Epidermal melanocyte (primary cell): Measurements from ENCODE around the gene SLC4A11.
"Not testable (repeated sequence)": the region's sequence is repeated elsewhere in the genome, so short reads cannot be mapped to it uniquely, and the experiment has no call there.

Experiments
- DNase-seq: peaks from one replicate; pipeline ENCODE4 v3.0.0; 2011; ENCODE audit warnings: low spot score; ENCODE audit not compliant: insufficient read length

The SLC4A11 gene

DNA sequence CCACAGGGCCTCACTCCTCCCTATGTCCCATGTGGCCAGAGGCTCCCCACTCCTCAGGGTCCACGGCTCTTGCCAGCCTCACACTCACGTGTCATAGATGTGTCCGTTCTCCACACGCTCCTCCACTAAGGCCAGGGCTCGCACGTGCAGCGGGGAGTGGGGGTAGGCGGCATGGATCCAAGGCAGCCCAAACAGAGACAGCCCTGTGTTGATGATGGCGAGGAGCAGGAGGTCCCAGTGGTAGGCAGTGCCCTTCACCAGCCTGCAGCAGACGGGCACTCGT is 10.3 kb downstream of the SLC4A11 start:
- no peak for DNase-seq

DNA sequence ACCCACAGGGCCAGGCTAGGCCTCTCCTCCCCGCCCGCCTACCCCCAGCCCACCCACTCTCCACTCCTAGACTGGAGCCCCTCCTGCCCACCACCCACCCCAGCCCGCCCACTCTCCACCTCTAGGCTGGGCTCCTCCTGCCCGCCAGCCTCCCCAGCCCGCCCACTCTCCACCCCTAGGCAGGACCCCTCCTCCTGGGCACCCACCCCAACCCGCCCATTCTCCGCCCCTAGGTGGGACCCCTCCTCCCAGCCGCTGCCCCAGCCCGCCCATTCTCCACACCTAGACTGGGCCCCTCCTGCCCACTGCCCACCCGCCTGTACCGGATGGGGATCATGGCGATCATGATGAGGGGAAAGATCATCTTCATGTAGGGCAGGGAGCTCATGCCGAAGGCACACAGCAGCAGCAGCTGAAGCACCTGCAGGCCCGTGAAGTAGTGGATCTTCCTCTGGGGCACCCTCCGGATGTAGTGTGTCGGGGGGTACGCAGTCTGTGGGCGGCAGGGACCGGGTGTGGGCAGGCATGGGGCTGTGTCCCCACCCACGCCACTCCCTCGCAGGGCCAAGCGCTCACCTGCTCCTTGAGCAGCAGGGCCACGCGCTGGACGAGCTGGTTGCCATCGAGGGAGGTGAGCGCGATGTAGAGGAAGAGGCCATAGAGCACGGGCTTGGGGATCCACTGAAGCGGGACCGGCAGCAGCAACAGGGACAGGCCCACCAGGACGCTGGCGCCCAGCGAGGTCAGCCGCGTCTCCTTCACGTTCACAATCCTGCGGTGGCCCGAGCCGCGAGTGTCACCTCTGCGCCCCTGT is 10.8 kb downstream of the SLC4A11 start:
- no peak for DNase-seq

DNA sequence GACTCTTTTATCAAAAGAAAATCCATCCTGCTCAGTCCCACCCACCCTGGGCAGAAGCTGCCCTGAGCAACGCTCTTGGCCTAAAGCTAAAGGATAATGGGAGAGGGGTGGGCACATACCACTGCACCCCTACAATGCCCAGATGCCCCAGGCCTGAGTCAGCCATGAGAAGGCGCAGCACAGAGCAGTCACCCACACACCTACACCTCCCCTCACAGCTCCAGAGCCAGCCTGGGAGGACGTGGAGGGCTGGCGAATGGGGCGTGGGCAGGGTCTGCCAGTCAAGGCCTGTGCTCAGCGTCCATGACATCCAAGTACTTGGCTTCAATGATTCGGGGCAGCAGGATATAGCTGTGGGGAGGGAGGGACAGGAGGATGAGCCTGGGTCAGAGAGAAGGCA is 11.5 kb downstream of the SLC4A11 start:
- no peak for DNase-seq

DNA sequence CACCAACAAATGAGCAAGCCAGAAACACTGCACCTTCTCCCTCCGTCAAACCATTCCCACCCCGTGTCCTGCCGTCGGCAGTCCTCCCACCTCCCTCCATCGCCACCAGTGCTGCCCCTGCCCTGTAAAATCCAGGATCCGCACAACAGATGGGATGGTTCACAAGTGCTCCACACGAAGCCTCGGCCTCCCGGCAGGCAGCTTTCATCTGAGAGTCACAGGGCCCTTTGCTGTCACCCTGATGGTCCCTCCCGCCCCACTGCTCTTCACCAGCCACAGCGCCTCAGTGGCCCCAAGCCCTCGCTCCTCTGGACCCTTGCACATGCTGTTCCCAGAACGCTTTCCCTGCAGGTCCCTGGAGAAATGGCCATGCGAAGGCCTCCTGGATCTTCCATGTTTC is 12.1 kb downstream of the SLC4A11 start:
- no peak for DNase-seq

DNA sequence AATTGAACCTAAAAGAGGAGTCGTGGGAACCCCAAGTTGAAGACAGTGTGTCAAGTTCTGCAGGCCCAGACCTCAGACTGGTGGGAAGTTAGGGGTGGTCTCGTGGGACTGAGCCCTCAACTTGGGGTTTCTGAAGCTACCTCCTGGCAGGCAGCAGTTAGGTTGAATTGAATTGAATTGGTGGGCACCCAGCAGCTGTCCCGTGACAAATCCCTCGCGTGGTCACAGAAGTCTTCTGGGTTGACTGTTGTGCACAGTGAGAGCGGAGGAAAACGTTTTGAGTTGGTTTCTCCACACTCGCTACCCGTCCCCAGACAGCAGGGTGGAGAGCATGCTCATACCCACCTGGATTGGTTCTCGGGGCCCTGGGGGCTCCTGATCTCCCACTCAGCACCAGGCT is 12.9 kb downstream of the SLC4A11 start:
- no peak for DNase-seq

DNA sequence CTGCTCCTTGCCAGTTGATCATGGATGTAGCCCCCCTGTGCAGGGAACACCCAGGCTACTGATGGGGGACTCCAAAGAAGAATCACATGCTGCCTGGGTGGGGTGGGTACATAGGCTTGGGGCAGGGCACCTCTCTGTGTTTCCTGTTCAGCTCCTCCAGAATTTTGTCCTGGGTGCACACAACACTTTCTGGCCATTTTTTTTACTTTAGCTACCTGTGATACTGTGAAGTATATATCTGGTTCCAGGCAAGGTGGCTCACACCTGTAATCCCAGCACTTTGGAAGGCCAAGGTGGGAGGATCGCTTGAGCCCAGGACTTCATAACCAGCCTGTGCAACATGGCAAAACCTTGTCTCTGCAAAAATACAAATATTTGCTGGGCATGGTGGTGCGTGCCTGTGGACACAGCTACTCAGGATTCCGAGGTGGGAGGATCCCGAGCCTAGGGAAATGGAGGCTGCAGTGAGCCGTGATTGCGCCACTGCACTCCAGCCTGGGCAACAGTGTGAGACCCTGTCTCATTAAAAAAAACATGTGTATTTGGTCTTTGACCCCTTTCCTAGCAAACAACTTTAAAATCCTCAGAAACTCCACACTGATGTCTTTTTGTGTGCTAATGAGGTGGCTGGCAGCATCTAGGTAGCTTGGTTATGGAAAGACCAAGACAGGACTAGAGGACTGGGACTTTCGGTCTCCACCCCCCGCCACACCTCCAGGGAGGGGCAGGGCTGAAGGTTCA is 14.1 kb downstream of the SLC4A11 start:
- no peak for DNase-seq

DNA sequence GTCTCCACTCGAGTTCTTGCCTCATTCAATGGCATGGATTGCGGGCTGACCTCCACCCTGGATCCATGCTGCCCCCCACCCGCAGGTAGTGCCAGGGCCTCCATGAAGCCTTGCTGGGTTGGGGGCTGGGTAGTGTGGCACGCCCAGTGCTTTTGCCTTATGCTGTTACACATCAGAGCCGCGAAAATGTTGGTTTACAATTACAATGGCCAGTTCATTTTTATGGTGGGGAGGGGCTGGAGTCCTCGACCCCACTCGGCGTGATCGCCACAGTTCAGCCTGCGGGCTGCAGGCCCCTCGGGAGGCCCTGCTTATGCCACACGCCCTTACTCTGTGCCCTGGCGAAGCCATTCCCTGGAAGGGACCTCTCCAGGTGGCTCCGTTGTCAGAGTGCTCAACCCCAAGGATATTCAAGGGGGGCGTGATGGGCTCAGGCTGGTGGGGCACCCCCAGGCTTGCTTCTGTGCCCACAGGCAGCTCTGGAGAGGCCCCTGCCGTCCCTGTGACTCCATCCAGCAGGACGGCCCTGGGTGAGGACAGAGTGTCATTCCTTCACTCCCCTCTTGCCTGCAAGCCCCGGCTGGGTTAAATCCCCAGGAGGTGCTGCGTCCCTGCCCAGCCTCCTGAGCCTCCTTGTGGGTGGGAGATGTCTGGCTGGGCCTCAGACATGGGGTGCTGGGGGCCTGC is 14.9 kb downstream of the SLC4A11 start:
- no peak for DNase-seq

DNA sequence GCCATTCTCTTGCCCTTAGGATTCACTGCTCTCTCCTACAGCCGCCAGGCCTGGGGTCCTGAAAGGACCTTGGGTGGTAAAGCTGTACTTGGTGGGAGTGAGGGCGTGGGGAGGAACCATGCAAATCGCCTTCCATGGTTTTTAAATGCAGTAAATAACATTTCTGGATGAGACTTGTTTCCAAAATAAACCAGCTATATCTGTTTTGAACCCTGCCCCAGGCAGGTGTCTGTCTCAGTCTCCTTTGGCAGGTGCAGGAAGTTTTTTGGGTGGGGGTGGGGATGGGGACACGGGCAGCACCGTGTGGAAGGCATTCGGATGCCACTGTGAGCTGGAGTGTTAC is 15.4 kb downstream of the SLC4A11 start:
- no peak for DNase-seq

DNA sequence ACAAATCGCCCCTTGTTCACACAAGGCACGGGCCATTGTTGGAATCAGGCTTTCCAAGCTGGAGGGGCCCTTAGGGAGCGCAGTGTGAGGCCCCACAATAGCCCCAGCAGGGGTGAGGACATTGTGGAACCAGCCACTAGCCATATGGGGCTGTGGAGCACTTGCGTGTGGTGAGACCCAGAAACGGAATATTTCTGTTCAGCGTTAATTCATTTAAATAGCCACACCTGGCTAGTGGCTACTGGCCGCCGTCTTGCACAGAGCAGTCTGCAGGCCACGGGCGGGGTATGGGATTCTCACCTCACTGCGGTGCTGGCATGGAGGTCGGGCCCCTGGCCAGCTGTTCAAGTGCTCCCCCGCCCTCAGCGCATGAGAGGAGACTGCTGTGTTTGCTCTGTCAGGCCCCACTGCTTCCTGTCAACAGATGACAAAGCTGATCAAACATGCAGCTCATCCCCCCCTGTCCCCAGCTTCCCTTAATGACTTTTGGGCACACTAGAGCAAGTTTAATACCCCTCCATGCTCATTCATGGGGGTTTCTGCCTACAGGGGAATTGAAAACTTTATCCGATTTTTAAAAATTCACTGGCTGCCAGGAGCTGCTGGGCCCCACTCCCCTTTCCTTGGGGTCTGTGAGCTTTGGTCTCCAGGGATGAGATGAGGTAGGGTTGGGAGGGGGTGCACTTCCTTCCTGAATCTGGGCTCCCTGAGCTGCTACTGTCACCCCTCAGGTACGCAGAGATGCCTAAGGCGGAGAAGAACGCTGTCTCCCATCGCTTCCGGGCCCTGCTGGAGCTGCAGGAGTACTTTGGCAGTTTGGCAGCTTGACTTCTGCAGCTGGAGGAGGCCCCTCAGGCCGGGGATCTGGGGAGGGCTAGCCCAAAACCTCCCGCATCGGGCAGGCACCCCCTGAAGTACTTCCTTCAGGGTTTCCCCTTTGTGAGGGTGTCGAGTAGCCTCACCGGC is 16.1 kb downstream of the SLC4A11 start:
- DNase-seq: no peak

DNA sequence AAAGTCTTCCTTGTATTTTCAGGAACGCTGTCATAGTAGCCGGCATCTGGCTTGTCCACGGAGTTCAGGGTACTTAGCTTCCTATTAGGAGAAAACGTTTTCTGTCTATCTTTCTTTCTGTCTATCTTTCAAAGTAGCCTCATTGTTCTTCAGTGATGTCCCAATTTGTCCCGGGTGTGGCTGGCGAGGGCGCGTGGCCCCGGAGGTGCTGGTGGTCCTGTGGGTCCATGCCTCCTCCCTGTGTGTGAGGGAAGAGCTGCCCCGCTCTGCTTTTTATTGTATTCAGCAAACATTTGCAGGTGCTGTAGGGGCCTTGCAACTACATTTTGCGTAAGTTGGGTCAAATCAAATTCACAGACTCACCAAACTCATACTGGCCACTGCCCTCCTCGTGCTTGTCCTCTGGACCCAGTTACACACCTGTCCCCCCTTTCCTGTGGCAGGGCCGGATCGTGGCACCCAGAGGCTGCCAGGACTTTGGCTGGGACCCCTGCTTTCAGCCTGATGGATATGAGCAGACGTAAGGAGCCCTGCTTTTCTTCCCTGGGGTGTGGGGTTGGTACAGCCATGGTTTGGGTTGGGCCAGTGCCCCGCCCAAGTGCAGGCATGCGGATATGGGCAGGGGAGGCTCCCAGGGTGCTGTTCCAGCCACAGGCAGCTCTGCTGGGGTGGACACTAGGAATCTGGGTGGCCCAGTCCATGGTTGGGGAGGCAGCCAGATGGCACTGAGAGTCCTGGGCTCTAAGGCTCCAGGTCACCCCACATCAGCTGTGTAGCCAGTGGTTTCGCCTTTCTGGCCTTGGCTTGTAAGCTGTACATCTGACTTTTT is 17.4 kb downstream of the SLC4A11 start:
- DNase-seq: no peak

DNA sequence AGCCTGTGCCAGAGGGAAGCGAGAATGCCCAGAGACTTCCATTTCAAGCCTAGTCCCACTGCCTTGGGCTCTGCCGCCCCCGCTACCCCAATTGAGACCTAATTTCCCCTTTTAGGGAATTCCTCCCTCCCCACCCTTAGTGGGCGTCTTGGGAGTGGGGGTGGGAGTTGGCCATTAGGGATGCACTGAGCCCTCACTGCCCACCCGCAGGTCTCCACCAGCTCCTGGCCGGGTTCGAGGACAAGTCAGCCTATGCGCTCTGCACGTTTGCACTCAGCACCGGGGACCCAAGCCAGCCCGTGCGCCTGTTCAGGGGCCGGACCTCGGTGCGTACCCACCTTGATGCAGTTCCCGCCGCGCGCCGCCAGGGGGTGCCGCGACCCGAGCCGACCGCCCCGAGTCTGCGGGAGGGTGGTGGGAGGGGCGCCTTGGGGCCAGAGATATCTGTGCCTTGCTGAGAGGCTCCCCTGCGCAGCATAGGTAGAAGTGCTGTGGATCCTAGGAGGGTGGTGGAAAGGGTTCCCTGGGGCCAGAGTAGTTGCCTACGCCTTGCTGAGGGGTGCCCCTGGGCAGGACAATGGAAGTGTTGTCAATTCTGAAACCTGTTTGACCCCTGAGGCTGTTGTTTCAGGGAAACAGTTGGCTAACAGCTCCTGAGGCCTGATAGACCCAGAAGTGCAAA is 20.5 kb downstream of the SLC4A11 start:
- peak; percentile 44 for DNase-seq

DNA sequence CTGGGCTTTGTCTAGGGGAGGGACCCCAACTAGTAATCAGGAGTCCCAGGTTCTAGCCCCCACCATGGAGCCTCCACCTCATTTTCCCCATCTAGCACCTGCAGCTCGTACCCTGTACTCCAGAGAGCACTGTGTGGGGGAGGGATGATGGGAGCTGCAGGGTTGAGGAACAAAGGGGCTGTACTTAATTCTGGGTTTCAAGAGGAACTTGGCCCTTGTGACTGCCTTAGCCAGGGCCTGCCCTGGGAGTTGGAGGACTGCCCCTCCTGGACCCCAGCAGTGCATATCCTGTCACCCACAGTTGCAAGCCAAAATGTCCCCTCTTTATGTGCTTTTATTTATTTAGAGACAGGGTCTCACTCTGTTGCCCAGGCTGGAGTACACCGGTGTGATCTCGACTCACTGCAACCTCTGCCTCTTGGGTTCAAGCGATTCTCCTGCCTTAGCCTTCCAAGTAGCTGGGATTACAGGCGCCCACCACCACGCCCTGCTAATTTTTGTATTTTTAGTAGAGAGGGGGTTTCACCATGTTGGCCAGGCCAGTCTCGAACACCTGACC is 23.6 kb downstream of the SLC4A11 start:
- DNase-seq: not testable (repeated sequence)

DNA sequence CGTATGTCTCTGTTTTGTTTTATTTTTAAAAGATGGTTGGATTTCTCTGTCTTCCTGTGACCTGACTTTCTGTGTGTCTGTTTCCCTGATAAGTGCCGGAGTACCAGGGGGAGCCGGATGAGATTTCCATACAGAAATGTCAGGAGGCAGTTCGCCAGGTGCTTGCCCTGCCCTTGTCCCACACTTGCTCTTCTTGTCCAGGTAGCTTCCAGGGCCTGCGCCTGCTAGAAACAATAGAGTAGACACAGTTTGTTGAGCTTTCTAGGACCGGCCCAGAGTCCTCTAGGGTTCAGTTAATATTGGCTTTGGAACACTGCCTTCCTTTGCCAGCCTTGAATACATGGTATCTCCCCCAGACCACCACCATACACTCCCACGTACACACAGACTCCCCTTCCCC is 25.8 kb downstream of the SLC4A11 start:
- no peak for DNase-seq

DNA sequence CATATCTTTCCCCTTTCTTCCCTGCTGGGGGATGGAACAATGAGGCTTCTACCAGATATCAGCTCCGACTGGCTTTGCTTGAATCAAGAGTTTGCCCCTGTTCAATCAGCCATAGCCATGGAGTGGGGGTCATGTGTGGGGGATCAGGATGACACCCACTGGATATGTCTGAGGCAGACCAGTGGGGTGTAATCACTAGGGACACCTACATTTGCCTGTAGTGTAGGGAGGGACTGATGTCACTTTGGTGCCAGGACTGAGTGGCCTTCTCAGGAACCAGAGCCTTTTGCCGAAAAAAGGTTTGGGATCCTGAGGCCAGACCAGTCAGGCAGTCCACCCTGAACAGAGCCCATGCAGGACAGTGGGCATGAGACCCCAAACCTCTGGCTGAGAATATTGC is 28.6 kb downstream of the SLC4A11 start:
- no peak for DNase-seq

DNA sequence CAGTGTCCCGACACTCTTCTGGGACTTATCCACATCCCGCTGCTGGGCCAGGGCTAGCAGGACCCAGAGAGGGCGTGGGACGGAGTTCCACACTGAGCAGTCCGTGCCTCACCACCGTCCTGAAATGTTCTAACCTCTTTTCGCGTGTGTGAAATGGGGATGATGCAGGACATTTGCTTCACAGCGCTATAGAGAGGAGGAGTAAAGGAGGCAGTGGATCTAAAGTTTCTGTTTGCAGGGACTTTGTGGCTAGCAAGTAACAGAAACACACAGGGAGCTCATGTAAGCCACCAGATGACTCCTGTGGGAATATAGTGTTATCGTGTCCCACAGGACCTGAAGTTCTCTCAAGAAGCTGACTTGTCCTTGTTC is 29.1 kb downstream of the SLC4A11 start:
- DNase-seq: no peak

DNA sequence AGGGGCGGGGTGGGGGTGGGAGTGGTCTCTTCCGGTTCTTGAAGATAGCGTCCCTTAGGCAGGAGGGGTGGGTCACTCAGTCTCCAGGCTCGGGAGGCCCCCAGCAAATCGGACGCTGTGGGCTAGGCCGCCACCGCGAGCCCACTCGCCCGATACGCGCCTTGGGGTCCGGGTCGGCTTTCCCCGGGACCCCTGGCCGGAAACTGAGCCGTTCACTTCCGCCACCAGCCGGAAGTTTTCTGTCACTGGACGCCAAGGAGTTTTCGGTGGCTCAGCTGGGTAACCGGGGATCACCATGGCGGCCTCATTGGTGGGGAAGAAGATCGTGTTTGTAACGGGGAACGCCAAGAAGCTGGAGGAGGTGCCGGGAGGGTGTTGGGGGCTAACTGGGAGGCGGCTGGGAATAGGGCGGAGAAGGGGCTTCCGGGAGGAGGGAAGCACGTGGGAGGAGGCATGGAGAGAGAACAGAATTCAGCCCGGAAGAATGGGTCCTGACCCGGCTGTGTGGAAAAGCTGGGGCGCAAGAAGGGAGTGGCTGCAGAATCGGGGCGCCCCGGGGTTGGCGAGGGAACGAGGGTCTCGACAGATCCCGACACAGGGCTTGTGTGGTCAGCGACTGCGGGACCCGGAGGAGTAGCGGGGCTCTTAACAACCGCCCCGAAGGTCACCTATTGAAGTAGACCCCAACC is 29.6 kb downstream of the SLC4A11 start, which contains the start of gene ITPA:
Gene ITPA, plus strand, starts transcription at position 242 of the 689 bp plus-strand sequence. Its CDS starts 54 bp downstream, at position 296.
- DNase-seq: peak; percentile 56

DNA sequence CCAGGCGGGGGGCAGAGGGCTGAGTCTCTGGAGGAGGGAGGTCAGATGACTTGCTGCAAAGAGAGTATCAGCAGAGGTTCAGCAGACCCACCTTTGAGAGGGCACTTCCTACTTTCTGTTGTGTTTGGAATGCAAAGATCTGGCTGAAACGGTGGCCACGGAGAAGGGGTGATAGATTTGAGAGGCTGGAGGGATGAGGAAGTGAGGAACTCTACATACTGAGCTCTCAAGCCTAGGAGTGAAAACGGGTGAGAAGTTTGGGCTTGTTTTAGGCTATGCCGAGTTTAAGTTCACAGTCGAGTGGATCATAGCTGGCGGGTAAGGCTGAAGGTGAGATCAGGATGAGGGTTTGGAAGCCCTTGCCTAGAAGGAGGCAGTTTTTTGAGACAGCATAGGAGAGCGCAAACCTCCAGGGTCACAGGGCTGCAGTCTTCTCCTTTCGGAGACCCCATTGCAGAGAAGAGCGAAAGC is 30.2 kb downstream of the SLC4A11 start:
- DNase-seq: no peak

DNA sequence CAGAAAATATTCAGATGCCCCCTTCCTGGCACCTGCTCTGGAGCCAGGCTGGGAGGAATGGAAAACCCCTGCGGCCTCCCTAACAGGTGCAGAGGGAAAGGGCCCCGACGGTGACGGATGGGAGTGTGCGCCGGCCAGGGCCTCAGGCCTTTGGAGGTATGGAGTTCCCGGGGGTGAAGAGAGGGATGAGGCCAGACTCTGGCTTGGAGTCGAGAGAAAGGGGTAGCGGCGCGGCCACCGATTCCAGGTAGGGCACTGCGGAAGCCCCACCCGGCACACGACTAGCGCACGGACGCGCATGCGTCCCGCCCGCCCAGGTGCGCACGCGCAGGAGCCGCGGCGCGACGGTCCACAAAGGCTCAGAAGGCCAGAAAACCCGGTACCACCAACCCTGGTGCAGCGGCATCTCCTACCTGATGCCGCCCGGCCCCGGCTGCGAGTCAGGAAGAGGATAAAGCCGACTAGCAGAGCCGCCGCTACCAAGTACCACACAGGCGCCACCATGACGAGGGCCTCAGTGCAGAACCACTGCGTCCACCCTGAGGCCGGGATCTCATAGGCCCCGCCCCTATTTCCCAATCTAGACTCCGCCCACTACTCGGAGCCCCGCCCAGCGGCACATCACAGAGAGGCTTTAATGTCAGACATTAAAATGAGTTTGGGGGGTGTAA is 34.7 kb downstream of the SLC4A11 start, which contains the start of gene DDRGK1:
Gene DDRGK1, minus strand, starts transcription at position 559 of the 671 bp plus-strand sequence. Its CDS starts 55 bp downstream, at position 504.
- peak; percentile 85 for DNase-seq
